Gastroesophageal sphincter (tissue), 4 donors: Measurements from ENCODE around the gene ROBO1. TPM values are rescaled to one million over a fixed set of nuclear protein-coding genes. Genes with fewer than 3 reads are reported as not detected.
A peak's percentile ranks its signal among the peaks of the same experiment; 100 is the strongest.

Experiments
- ATAC-seq: fragments of 150-250 bp; one replicate; pipeline ENCODE4 v1.9.1; 2016; ENCODE audit warnings: mild to moderate bottlenecking, moderate library complexity
- H3K27ac ChIP-seq, 4 donors: fragments of 200-600 bp; sonication (generic) in 3 of 4; 1 replicate in 3 of 4; 2 replicates in 1 of 4; pipeline ENCODE4 v1.5.1; 2016 to 2019
- H3K27me3 ChIP-seq: fragments of 200-600 bp; sonication (generic); one replicate; pipeline ENCODE4 v1.5.1; 2019
- H3K36me3 ChIP-seq, 2 donors: fragments of 200-600 bp; sonication (generic); one replicate each; pipeline ENCODE4 v1.5.1; 2019; ENCODE audit warnings: control low read depth in 1 of 2
- H3K4me1 ChIP-seq, 3 donors: fragments of 200-600 bp; sonication (generic); 1 replicate in 2 of 3; 2 replicates in 1 of 3; pipeline ENCODE4 v1.5.1; 2016 to 2019; ENCODE audit warnings: control low read depth in 2 of 3
- H3K4me3 ChIP-seq, 2 donors: fragments of 200-600 bp; sonication (generic); one replicate each; pipeline ENCODE4 v1.5.1; 2019; ENCODE audit warnings: mild to moderate bottlenecking in 1 of 2, moderate library complexity in 1 of 2
- H3K9me3 ChIP-seq, 3 donors: fragments of 200-600 bp; sonication (generic); one replicate each; pipeline ENCODE4 v1.5.1; 2017 to 2019; ENCODE audit warnings: control low read depth in 2 of 3
- EP300 ChIP-seq: sonication (generic); formaldehyde crosslinking; IDR thresholded peaks from one replicate; pipeline ENCODE4 v1.6.1; 2017; ENCODE audit warnings: antibody characterized with exemption, mild to moderate bottlenecking
- POLR2A ChIP-seq, 2 donors: fragments of 450-650 bp; IDR thresholded peaks; one replicate each; pipeline ENCODE4 v1.6.1; 2017; ENCODE audit warnings: antibody characterized with exemption in 2 of 2, mild to moderate bottlenecking in 2 of 2, moderate library complexity in 1 of 2
- POLR2AphosphoS5 ChIP-seq: sonication (generic); formaldehyde crosslinking; IDR thresholded peaks from one replicate; pipeline ENCODE4 v1.6.1; 2017; ENCODE audit warnings: antibody characterized with exemption
- WGBS, 2 donors: methylation state at CpG; one replicate each; pipeline ENCODE4 v1.1.5; 2018; ENCODE audit warnings: low coverage in 1 of 2; 5-methylcytosine and 5-hydroxymethylcytosine counted together
- total RNA-seq, 4 donors: library from RNA; depleted of rRNA; stranded (reverse); fragments of >200 nt; gene quantifications; one replicate each; pipeline ENCODE4 v1.1.0, GENCODE V29; 2016
- TF ChIP-seq, protein P1 (sequence below), 4 experiments: fragments of 200-600 bp in 2 of 4; fragments of 450-650 bp in 2 of 4; sonication (generic) in 1 of 4; IDR thresholded peaks; one replicate each; pipeline ENCODE4 v1.5.1; 2017 to 2019; ENCODE audit warnings: antibody characterized with exemption in 4 of 4, mild to moderate bottlenecking in 2 of 4, moderate library complexity in 2 of 4

ROBO1 gene
- total RNA-seq, 4 donors from 2014 or later = 9.7 to 15.3 (median 12.9) TPM

DNA sequence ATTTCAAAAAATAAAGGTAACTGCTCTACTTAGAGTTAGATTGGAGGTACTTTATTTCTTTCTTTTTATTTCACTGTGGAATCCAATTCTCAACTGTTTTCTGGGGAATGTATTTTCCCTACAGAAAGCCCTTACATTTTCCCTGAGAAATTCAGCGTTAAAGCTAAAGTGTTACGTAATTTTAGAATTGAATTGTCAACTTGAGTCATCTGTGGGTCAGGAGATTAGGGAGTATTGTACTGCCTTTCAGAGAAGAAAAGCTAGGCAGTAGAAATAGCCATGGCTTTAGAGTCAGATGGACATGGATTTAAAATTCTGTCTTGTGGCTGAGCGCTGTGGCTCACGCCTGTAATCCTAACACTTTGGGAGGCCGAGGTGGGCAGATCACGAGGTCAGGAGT, 728.6 kb downstream of the ROBO1 start:
- Histone ChIP-seq H3K4me1 (no peaks in the 10 kb centered on the region), H3K27ac (no peak overlapping the region), H3K4me3 (no peak overlapping the region), H3K36me3 (no peaks in the 10 kb centered on the region), H3K27me3 (no peaks in the 10 kb centered on the region), H3K9me3 (no peaks in the 10 kb centered on the region)
- ATAC-seq = no peak
- WGBS, 2 donors = 90 to 100% methylated on average over 2 to 6 of the region's 6 CpGs
- no peak for TF ChIP-seq POLR2AphosphoS5
- no peak for TF ChIP-seq POLR2A (IDR thresholded peaks at IDR 0.05)
- TF ChIP-seq EP300 = no peak
- TF ChIP-seq, protein P1, sequence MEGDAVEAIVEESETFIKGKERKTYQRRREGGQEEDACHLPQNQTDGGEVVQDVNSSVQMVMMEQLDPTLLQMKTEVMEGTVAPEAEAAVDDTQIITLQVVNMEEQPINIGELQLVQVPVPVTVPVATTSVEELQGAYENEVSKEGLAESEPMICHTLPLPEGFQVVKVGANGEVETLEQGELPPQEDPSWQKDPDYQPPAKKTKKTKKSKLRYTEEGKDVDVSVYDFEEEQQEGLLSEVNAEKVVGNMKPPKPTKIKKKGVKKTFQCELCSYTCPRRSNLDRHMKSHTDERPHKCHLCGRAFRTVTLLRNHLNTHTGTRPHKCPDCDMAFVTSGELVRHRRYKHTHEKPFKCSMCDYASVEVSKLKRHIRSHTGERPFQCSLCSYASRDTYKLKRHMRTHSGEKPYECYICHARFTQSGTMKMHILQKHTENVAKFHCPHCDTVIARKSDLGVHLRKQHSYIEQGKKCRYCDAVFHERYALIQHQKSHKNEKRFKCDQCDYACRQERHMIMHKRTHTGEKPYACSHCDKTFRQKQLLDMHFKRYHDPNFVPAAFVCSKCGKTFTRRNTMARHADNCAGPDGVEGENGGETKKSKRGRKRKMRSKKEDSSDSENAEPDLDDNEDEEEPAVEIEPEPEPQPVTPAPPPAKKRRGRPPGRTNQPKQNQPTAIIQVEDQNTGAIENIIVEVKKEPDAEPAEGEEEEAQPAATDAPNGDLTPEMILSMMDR (IDR thresholded peaks at IDR 0.05) = no peak

DNA sequence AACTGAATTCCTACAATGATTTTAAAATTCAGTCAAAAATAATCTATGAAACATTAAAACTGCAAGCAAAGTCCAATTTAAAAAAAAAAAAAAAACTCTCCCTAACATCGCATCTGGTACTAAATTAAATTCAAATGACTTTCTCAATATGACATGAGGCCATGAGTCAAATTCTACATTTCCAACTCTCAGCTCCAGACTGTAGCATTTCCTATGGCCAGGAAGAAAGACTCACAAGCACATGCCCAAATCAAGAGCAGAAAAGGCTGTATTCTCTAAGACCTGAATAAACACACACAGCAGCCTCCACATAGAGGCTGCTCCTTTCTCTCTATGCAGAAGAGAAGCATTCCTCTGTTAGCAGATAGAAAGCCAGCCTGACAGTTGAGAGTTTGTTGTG, 729.2 kb downstream of the ROBO1 start:
- Histone ChIP-seq H3K9me3 (no peaks in the 10 kb centered on the region), H3K4me3 (no peak overlapping the region), H3K4me1 (no peaks in the 10 kb centered on the region), H3K36me3 (no peaks in the 10 kb centered on the region), H3K27me3 (no peaks in the 10 kb centered on the region), H3K27ac (no peak overlapping the region)
- TF ChIP-seq, protein P1 (IDR thresholded peaks at IDR 0.05) = no peak
- TF ChIP-seq POLR2AphosphoS5 (no peak), EP300 (no peak), POLR2A (IDR thresholded peaks at IDR 0.05) (no peak)
- ATAC-seq = no peak
- 67 to 75% methylated on average over 1 of the region's 1 CpG for WGBS, 2 donors

GRCh38 chr3:79038057-79038456, 729.7 kb downstream of the ROBO1 start:
- no peaks in the 10 kb centered on the region for H3K4me1 ChIP-seq
- no peak for ATAC-seq
- TF ChIP-seq, protein P1 (IDR thresholded peaks at IDR 0.05) = no peak
- TF ChIP-seq POLR2AphosphoS5 (no peak), EP300 (no peak), POLR2A (IDR thresholded peaks at IDR 0.05) (no peak)
- WGBS, 2 donors = 66 to 80% methylated on average over 2 of the region's 2 CpGs
- no peak overlapping the region for H3K4me3 ChIP-seq
- no peaks in the 10 kb centered on the region for H3K36me3 ChIP-seq
- no peaks in the 10 kb centered on the region for H3K9me3 ChIP-seq
- H3K27ac ChIP-seq = no peak overlapping the region
- no peaks in the 10 kb centered on the region for H3K27me3 ChIP-seq

GRCh38 chr3:79032686-79033318, 735.0 kb downstream of the ROBO1 start:
- H3K4me3 ChIP-seq = no peak overlapping the region
- ATAC-seq = no peak

GRCh38 chr3:79030157-79030556, 737.6 kb downstream of the ROBO1 start:
- no peaks in the 10 kb centered on the region for H3K27me3 ChIP-seq
- H3K27ac ChIP-seq = no peak overlapping the region
- H3K9me3 ChIP-seq = no peaks in the 10 kb centered on the region
- H3K4me1 ChIP-seq = no peaks in the 10 kb centered on the region
- H3K36me3 ChIP-seq = no peaks in the 10 kb centered on the region
- no peak for TF ChIP-seq POLR2AphosphoS5
- TF ChIP-seq POLR2A (IDR thresholded peaks at IDR 0.05) = no peak
- TF ChIP-seq, protein P1 (IDR thresholded peaks at IDR 0.05) = no peak
- no peak for TF ChIP-seq EP300
- ATAC-seq = no peak
- no peak overlapping the region for H3K4me3 ChIP-seq

More at GRCh38 chr3:79032686-79033318, 735.0 kb downstream of the ROBO1 start:
- H3K36me3 ChIP-seq = no peaks in the 10 kb centered on the region
- no peak overlapping the region for H3K27ac ChIP-seq
- TF ChIP-seq, protein P1 (IDR thresholded peaks at IDR 0.05) = peak; percentile 51 to 70 (median 58)
- TF ChIP-seq POLR2A (IDR thresholded peaks at IDR 0.05) = no peak
- no peaks in the 10 kb centered on the region for H3K9me3 ChIP-seq
- H3K4me1 ChIP-seq = no peaks in the 10 kb centered on the region
- H3K27me3 ChIP-seq = no peaks in the 10 kb centered on the region
